Mesenchymal stem cell (in vitro differentiated cells and primary cell): ENCODE data around the gene LIG4.

Experiments used
- DNase-seq: peaks from one replicate; pipeline ENCODE4 v3.0.0-alpha.2; 2013
- H2AFZ ChIP-seq: one replicate; pipeline ENCODE4 v1.6.1; 2013; ENCODE audit warnings: low read depth, mild to moderate bottlenecking, control low read depth, inconsistent platforms, low read length, moderate library complexity
- H2AK5ac ChIP-seq: 2 replicates; pipeline ENCODE4 v1.6.1; 2013; ENCODE audit warnings: low read length, moderate library complexity, mild to moderate bottlenecking, inconsistent platforms; ENCODE audit not compliant: severe bottlenecking
- H2BK120ac ChIP-seq: one replicate; pipeline ENCODE4 v1.6.1; 2013; ENCODE audit warnings: low read depth, mild to moderate bottlenecking, inconsistent platforms, low read length, moderate library complexity
- H2BK12ac ChIP-seq, 2 experiments: one replicate each; pipeline ENCODE4 v1.6.1; 2013; ENCODE audit warnings: inconsistent platforms in 2 of 2, low read length in 2 of 2, mild to moderate bottlenecking in 2 of 2, moderate library complexity in 2 of 2, control low read depth in 1 of 2
- H2BK15ac ChIP-seq: one replicate; pipeline ENCODE4 v1.6.1; 2013; ENCODE audit warnings: mild to moderate bottlenecking, low read depth, inconsistent platforms; ENCODE audit not compliant: poor library complexity, severe bottlenecking
- H2BK5ac ChIP-seq: 2 replicates; pipeline ENCODE4 v1.6.1; 2013; ENCODE audit warnings: low read depth, mild to moderate bottlenecking, low read length, control low read depth, inconsistent platforms; ENCODE audit not compliant: poor library complexity, severe bottlenecking
- H3K14ac ChIP-seq, 2 experiments: one replicate each; pipeline ENCODE4 v1.6.1; 2013; ENCODE audit warnings: inconsistent platforms in 2 of 2, low read length in 2 of 2, control low read depth in 1 of 2, mild to moderate bottlenecking in 1 of 2, moderate library complexity in 1 of 2
- H3K18ac ChIP-seq, 2 experiments: one replicate each; pipeline ENCODE4 v1.6.1; 2013; ENCODE audit warnings: inconsistent platforms in 2 of 2, low read length in 2 of 2, control low read depth in 1 of 2, low read depth in 1 of 2, mild to moderate bottlenecking in 1 of 2
- H3K23ac ChIP-seq, 2 experiments: one replicate each; pipeline ENCODE4 v1.6.1; 2013; ENCODE audit warnings: inconsistent platforms in 2 of 2, low read length in 2 of 2, mild to moderate bottlenecking in 2 of 2, moderate library complexity in 2 of 2, control low read depth in 1 of 2
- H3K27ac ChIP-seq: 2 replicates; pipeline ENCODE4 v1.5.1; 2013; ENCODE audit warnings: mild to moderate bottlenecking, moderate library complexity, low read length, control low read depth, inconsistent platforms; ENCODE audit not compliant: poor library complexity, severe bottlenecking
- H3K27me3 ChIP-seq, 2 experiments: 2 replicates each; pipeline versions ENCODE4 v1.6.1 to v1.7.0; 2013; ENCODE audit warnings: low read length in 2 of 2, mild to moderate bottlenecking in 2 of 2, moderate library complexity in 2 of 2, control low read depth in 1 of 2, inconsistent platforms in 1 of 2; ENCODE audit not compliant: control insufficient read depth in 1 of 2, insufficient read depth in 1 of 2
- H3K36me3 ChIP-seq, 2 experiments: 2 replicates each; pipeline versions ENCODE4 v1.6.1 to v1.7.0; 2013; ENCODE audit warnings: low read length in 2 of 2, control low read depth in 1 of 2, inconsistent platforms in 1 of 2, low read depth in 1 of 2, mild to moderate bottlenecking in 1 of 2; ENCODE audit not compliant: insufficient read depth in 2 of 2, control insufficient read depth in 1 of 2
- H3K4ac ChIP-seq, 2 experiments: one replicate each; pipeline ENCODE4 v1.6.1; 2013; ENCODE audit warnings: inconsistent platforms in 2 of 2, low read length in 2 of 2, mild to moderate bottlenecking in 2 of 2, moderate library complexity in 2 of 2, control low read depth in 1 of 2, low read depth in 1 of 2
- H3K4me1 ChIP-seq: 2 replicates; pipeline ENCODE4 v1.6.1; 2013; ENCODE audit warnings: low read depth, low read length, control low read depth; ENCODE audit not compliant: control insufficient read depth, insufficient read depth
- H3K4me2 ChIP-seq: 2 replicates; pipeline ENCODE4 v1.6.1; 2013; ENCODE audit warnings: low read length, mild to moderate bottlenecking, inconsistent platforms; ENCODE audit not compliant: poor library complexity, severe bottlenecking
- H3K4me3 ChIP-seq, 2 experiments: 2 replicates each; pipeline versions ENCODE4 v1.5.1 to v1.7.0; 2013; ENCODE audit warnings: low read length in 2 of 2, mild to moderate bottlenecking in 2 of 2, control low read depth in 1 of 2, low read depth in 1 of 2; ENCODE audit not compliant: insufficient read depth in 1 of 2
- H3K79me1 ChIP-seq: replicated peaks from 2 replicates; pipeline ENCODE4 v1.6.1; 2013; ENCODE audit warnings: mild to moderate bottlenecking, control low read depth, low read length, inconsistent platforms; ENCODE audit not compliant: poor library complexity, severe bottlenecking
- H3K9ac ChIP-seq: 2 replicates; pipeline ENCODE4 v1.7.0; 2013; ENCODE audit warnings: mild to moderate bottlenecking, low read length, moderate library complexity
- H3K9me3 ChIP-seq: 2 replicates; pipeline ENCODE4 v1.7.0; 2013; ENCODE audit warnings: mild to moderate bottlenecking, low read length; ENCODE audit not compliant: control insufficient read depth
- H4K8ac ChIP-seq: one replicate; pipeline ENCODE4 v1.6.1; 2013; ENCODE audit warnings: inconsistent platforms, mild to moderate bottlenecking, low read length, moderate library complexity
- H4K91ac ChIP-seq: one replicate; pipeline ENCODE4 v1.6.1; 2013; ENCODE audit warnings: mild to moderate bottlenecking, low read length, inconsistent platforms
- WGBS: methylation state at CpG from one replicate; pipeline ENCODE4 v1.1.7; 2013; ENCODE audit warnings: mixed read lengths; 5-methylcytosine and 5-hydroxymethylcytosine counted together

LIG4 gene

GRCh38 chr13:108223687-108224503 lies 8.6 kb upstream of the LIG4 start:
- H2BK15ac ChIP-seq: no peak overlapping the region
- H3K79me1 ChIP-seq: peaks cover 6% of the 10 kb centered on the region
- no peak overlapping the region for H3K18ac ChIP-seq
- H2AFZ ChIP-seq: no peak overlapping the region
- H3K9me3 ChIP-seq: no peaks in the 10 kb centered on the region
- no peak overlapping the region for H2AK5ac ChIP-seq
- peaks cover 3% of the 10 kb centered on the region for H3K4me1 ChIP-seq
- 96% methylated on average over 5 of the region's 7 CpGs for WGBS
- no peak for DNase-seq
- H3K36me3 ChIP-seq: no peaks in the 10 kb centered on the region
- H3K23ac ChIP-seq: no peak overlapping the region
- H3K4me3 ChIP-seq: no peak overlapping the region
- no peaks in the 10 kb centered on the region for H3K27me3 ChIP-seq
- H4K8ac ChIP-seq: no peak overlapping the region
- no peak overlapping the region for H2BK5ac ChIP-seq
- no peak overlapping the region for H3K14ac ChIP-seq
- H2BK120ac ChIP-seq: no peak overlapping the region
- no peak overlapping the region for H3K9ac ChIP-seq
- no peak overlapping the region for H3K4ac ChIP-seq
- no peak overlapping the region for H3K27ac ChIP-seq
- H3K4me2 ChIP-seq: no peak overlapping the region
- no peak overlapping the region for H4K91ac ChIP-seq
- no peak overlapping the region for H2BK12ac ChIP-seq

- H3K4me1 ChIP-seq: peaks cover 8% of the 10 kb centered on the region
- H3K27ac ChIP-seq: no peak overlapping the region
- H4K91ac ChIP-seq: no peak overlapping the region
- H3K9ac ChIP-seq: peak overlapping the region; percentile 95
- H3K4ac ChIP-seq: no peak overlapping the region
- no peak overlapping the region for H4K8ac ChIP-seq
- peaks cover 2% of the 10 kb centered on the region for H3K79me1 ChIP-seq
- no peak overlapping the region for H3K18ac ChIP-seq
- H3K14ac ChIP-seq: no peak overlapping the region
- no peaks in the 10 kb centered on the region for H3K9me3 ChIP-seq
- H2BK15ac ChIP-seq: no peak overlapping the region
- no peaks in the 10 kb centered on the region for H3K27me3 ChIP-seq
- no peak overlapping the region for H2BK120ac ChIP-seq
- no peak overlapping the region for H3K4me2 ChIP-seq
- no peak overlapping the region for H2BK12ac ChIP-seq
- H3K23ac ChIP-seq: no peak overlapping the region
- no peaks in the 10 kb centered on the region for H3K36me3 ChIP-seq
- H2BK5ac ChIP-seq: no peak overlapping the region
- WGBS: 100% methylated on average over 1 of the region's 1 CpG
- no peak for DNase-seq
- H2AK5ac ChIP-seq: no peak overlapping the region
- peak overlapping the region in 1 of 2 experiments; percentile 87 for H3K4me3 ChIP-seq
- H2AFZ ChIP-seq: no peak overlapping the region
These were observed 4.7 kb upstream of the LIG4 start for GRCh38 chr13:108220041-108220440.

GRCh38 chr13:108218044-108218974 lies 3.0 kb upstream of the LIG4 start, which contains the start of gene ABHD13:
Gene ABHD13 (plus strand): TSS chr13:108218392. CDS start chr13:108229219, 10,827 bp downstream.
- H2BK12ac ChIP-seq: no peak within 1 kb of the TSS
- H3K27ac ChIP-seq: peak within 1 kb of the TSS; percentile 71
- 2% methylated on average over 58 of the region's 93 CpGs for WGBS
- H3K4me1 ChIP-seq: peaks cover 12% of the 10 kb centered on the region
- H3K79me1 ChIP-seq: peaks cover 5% of the 10 kb centered on the region
- H3K27me3 ChIP-seq: no peaks in the 10 kb centered on the region
- H2AFZ ChIP-seq: peak within 1 kb of the TSS; percentile 91
- H3K4ac ChIP-seq: peak within 1 kb of the TSS; percentile 62 to 89
- H3K4me3 ChIP-seq: peak within 1 kb of the TSS; percentile 87 to 90
- peak; percentile 92 for DNase-seq
- H2BK15ac ChIP-seq: peak within 1 kb of the TSS; percentile 98
- peak within 1 kb of the TSS; percentile 92 for H4K91ac ChIP-seq
- H2AK5ac ChIP-seq: no peak within 1 kb of the TSS
- no peaks in the 10 kb centered on the region for H3K36me3 ChIP-seq
- H2BK5ac ChIP-seq: no peak within 1 kb of the TSS
- peak within 1 kb of the TSS; percentile 94 to 99 for H3K18ac ChIP-seq
- H3K4me2 ChIP-seq: peak within 1 kb of the TSS; percentile 79
- H3K9ac ChIP-seq: peak within 1 kb of the TSS; percentile 95
- H4K8ac ChIP-seq: peak within 1 kb of the TSS; percentile 95
- H3K23ac ChIP-seq: peak within 1 kb of the TSS in 1 of 2 experiments; percentile 84
- H3K9me3 ChIP-seq: no peaks in the 10 kb centered on the region
- H2BK120ac ChIP-seq: peak within 1 kb of the TSS; percentile 74
- peak within 1 kb of the TSS in 1 of 2 experiments; percentile 89 for H3K14ac ChIP-seq
